Astrocyte (in vitro differentiated cells and primary cell): ENCODE results near the gene EFNB2. TPM values are rescaled to one million over a fixed set of nuclear protein-coding genes. Genes with fewer than 3 reads are reported as not detected.

Experiments used
- DNase-seq: peaks from one replicate; pipeline ENCODE4 v3.0.0-alpha.2; 2010; ENCODE audit warnings: low read depth
- FAIRE-seq: peaks from 2 replicates; lab custom pipeline; 2011; peaks lifted over from hg19 to GRCh38; lab: Jason Lieb, UNC
- H2AFZ ChIP-seq: 2 replicates; pipeline ENCODE4 v1.6.0; 2012; ENCODE audit warnings: low read depth, low read length, inconsistent platforms
- H3K27ac ChIP-seq: 2 replicates; pipeline ENCODE4 v1.5.1; 2011; ENCODE audit warnings: low read depth, low read length, inconsistent platforms
- H3K27me3 ChIP-seq: 2 replicates; pipeline ENCODE4 v1.6.0; 2011; ENCODE audit warnings: low read length, inconsistent platforms; ENCODE audit not compliant: insufficient read depth
- H3K36me3 ChIP-seq: 2 replicates; pipeline ENCODE4 v1.5.1; 2011; ENCODE audit warnings: low read length, inconsistent platforms; ENCODE audit not compliant: insufficient read depth
- H3K4me1 ChIP-seq: 2 replicates; pipeline ENCODE4 v1.5.1; 2011; ENCODE audit warnings: low read length, inconsistent platforms; ENCODE audit not compliant: insufficient read depth
- H3K4me2 ChIP-seq: 2 replicates; pipeline ENCODE4 v1.6.0; 2012; ENCODE audit warnings: low read length, inconsistent platforms
- H3K4me3 ChIP-seq: 2 replicates; pipeline ENCODE4 v1.5.1; 2011; ENCODE audit warnings: low read depth, mild to moderate bottlenecking, low read length, inconsistent platforms; ENCODE audit not compliant: insufficient read depth
- H3K79me2 ChIP-seq: 2 replicates; pipeline ENCODE4 v1.6.0; 2012; ENCODE audit warnings: mild to moderate bottlenecking, low read length, inconsistent platforms; ENCODE audit not compliant: insufficient read depth
- H3K9ac ChIP-seq: 2 replicates; pipeline ENCODE4 v1.6.0; 2012; ENCODE audit warnings: mild to moderate bottlenecking, low read length, inconsistent platforms
- H3K9me3 ChIP-seq: 2 replicates; pipeline ENCODE4 v1.5.1; 2012; ENCODE audit warnings: low read depth, mild to moderate bottlenecking, low read length, inconsistent platforms; ENCODE audit not compliant: insufficient read depth
- H4K20me1 ChIP-seq: 2 replicates; pipeline ENCODE4 v1.6.0; 2012; ENCODE audit warnings: low read length, inconsistent platforms; ENCODE audit not compliant: insufficient read depth
- H3K27ac Mint-ChIP-seq: one replicate; pipeline ENCODE4 v1.8.0; 2021; ENCODE audit warnings: mild to moderate bottlenecking, mixed read lengths; ENCODE audit not compliant: unreplicated experiment
- H3K27me3 Mint-ChIP-seq: one replicate; pipeline ENCODE4 v1.8.0; 2021; ENCODE audit warnings: low read depth, mixed read lengths; ENCODE audit not compliant: unreplicated experiment
- H3K36me3 Mint-ChIP-seq: one replicate; pipeline ENCODE4 v1.8.0; 2021; ENCODE audit warnings: low read depth, mixed read lengths; ENCODE audit not compliant: unreplicated experiment
- H3K4me1 Mint-ChIP-seq: one replicate; pipeline ENCODE4 v1.8.0; 2021; ENCODE audit warnings: low read depth, mixed read lengths; ENCODE audit not compliant: unreplicated experiment
- H3K4me3 Mint-ChIP-seq: one replicate; pipeline ENCODE4 v1.8.0; 2021; ENCODE audit warnings: mild to moderate bottlenecking, moderate library complexity, mixed read lengths; ENCODE audit not compliant: unreplicated experiment
- H3K9me3 Mint-ChIP-seq: one replicate; pipeline ENCODE4 v1.8.0; 2021; ENCODE audit warnings: mild to moderate bottlenecking, mixed read lengths; ENCODE audit not compliant: unreplicated experiment
- EZH2 ChIP-seq: IDR thresholded peaks from 2 replicates; pipeline ENCODE4 v1.6.1; 2012; ENCODE audit warnings: mild to moderate bottlenecking, low read length, inconsistent platforms; ENCODE audit not compliant: insufficient read depth
- total RNA-seq: library from RNA; stranded (reverse); gene quantifications from 2 replicates; pipeline ENCODE4 v1.2.1, GENCODE V29; 2021
- TF ChIP-seq, protein P1 (sequence below): IDR thresholded peaks from 2 replicates; pipeline ENCODE4 v1.5.1; 2011; ENCODE audit warnings: low read depth, mild to moderate bottlenecking, inconsistent platforms, low read length, moderate library complexity; ENCODE audit not compliant: insufficient read depth

Gene EFNB2
- total RNA-seq, 1 donor from 2014 or later, result 93.2 TPM

DNA sequence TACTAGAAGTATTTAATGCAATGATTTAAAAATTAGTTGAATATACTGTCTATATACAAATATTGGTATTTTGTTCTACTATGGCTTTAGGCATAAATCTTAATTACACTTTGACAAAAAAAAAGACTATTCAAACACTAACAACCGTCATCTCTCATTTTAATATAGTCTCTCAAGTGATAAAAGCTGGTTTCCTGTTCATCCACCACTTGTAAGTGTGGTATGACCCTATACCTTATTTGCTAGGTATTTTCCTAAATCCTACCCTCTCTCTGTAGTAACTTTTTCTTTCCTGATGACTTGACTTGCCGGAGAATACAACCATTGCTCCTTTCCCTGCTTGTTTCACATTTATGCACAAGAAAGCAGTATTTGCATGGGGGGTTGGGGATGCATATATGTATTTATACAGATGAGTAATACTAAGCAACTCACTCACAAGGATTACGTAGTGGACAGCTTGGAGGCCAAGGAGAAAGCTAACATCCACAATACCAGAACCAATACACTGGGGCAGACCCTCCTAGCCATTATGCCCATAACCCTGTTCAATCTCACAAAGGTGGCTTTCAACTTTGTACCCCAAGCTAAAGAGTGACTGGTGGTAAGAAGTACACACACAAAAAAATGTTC, 12.7 kb upstream of the EFNB2 start:
- Histone ChIP-seq H3K79me2 (peaks cover 99% of the 10 kb centered on the region), H3K27ac (no peak overlapping the region), H2AFZ (no peak overlapping the region), H3K9ac (no peak overlapping the region), H3K4me2 (peak overlapping the region; percentile 32), H4K20me1 (peaks cover 72% of the 10 kb centered on the region), H3K9me3 (no peaks in the 10 kb centered on the region), H3K4me1 (peaks cover 6% of the 10 kb centered on the region), H3K27me3 (no peaks in the 10 kb centered on the region), H3K4me3 (no peak overlapping the region), H3K36me3 (peaks cover 34% of the 10 kb centered on the region)
- DNase-seq, result no peak
- Mint-ChIP-seq H3K4me3 (no peak overlapping the region), H3K27me3 (no peaks in the 10 kb centered on the region), H3K36me3 (peaks cover 8% of the 10 kb centered on the region), H3K4me1 (peaks cover 4% of the 10 kb centered on the region), H3K27ac (no peak overlapping the region), H3K9me3 (no peaks in the 10 kb centered on the region)
- FAIRE-seq, result no peak
- TF ChIP-seq EZH2, result no peak
- TF ChIP-seq, protein P1, sequence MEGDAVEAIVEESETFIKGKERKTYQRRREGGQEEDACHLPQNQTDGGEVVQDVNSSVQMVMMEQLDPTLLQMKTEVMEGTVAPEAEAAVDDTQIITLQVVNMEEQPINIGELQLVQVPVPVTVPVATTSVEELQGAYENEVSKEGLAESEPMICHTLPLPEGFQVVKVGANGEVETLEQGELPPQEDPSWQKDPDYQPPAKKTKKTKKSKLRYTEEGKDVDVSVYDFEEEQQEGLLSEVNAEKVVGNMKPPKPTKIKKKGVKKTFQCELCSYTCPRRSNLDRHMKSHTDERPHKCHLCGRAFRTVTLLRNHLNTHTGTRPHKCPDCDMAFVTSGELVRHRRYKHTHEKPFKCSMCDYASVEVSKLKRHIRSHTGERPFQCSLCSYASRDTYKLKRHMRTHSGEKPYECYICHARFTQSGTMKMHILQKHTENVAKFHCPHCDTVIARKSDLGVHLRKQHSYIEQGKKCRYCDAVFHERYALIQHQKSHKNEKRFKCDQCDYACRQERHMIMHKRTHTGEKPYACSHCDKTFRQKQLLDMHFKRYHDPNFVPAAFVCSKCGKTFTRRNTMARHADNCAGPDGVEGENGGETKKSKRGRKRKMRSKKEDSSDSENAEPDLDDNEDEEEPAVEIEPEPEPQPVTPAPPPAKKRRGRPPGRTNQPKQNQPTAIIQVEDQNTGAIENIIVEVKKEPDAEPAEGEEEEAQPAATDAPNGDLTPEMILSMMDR, result no peak

GRCh38 chr13:106541826-106542225, 6.4 kb upstream of the EFNB2 start:
- Mint-ChIP-seq H3K27me3 (no peaks in the 10 kb centered on the region), H3K4me3 (no peak overlapping the region), H3K27ac (no peak overlapping the region), H3K4me1 (no peaks in the 10 kb centered on the region), H3K36me3 (no peaks in the 10 kb centered on the region), H3K9me3 (no peaks in the 10 kb centered on the region)
- FAIRE-seq, result no peak
- no peak overlapping the region for H3K9ac ChIP-seq
- H3K4me2 ChIP-seq, result no peak overlapping the region
- DNase-seq, result no peak
- no peaks in the 10 kb centered on the region for H3K27me3 ChIP-seq
- H3K79me2 ChIP-seq, result peaks cover 37% of the 10 kb centered on the region
- H2AFZ ChIP-seq, result no peak overlapping the region
- peaks cover 30% of the 10 kb centered on the region for H3K36me3 ChIP-seq
- no peak for TF ChIP-seq EZH2
- TF ChIP-seq, protein P1, result no peak
- H3K4me1 ChIP-seq, result no peaks in the 10 kb centered on the region
- H3K9me3 ChIP-seq, result no peaks in the 10 kb centered on the region
- H3K27ac ChIP-seq, result no peak overlapping the region
- H3K4me3 ChIP-seq, result no peak overlapping the region
- H4K20me1 ChIP-seq, result peaks cover 48% of the 10 kb centered on the region

GRCh38 chr13:106540613-106541012, 5.2 kb upstream of the EFNB2 start:
- no peak overlapping the region for H3K27ac Mint-ChIP-seq
- TF ChIP-seq, protein P1, result no peak
- no peak for TF ChIP-seq EZH2
- no peak for FAIRE-seq

More at GRCh38 chr13:106540613-106541012, 5.2 kb upstream of the EFNB2 start:
- no peak overlapping the region for H2AFZ ChIP-seq
- no peak overlapping the region for H3K4me3 ChIP-seq
- Mint-ChIP-seq H3K4me3 (no peak overlapping the region), H3K9me3 (no peaks in the 10 kb centered on the region), H3K36me3 (no peaks in the 10 kb centered on the region), H3K4me1 (no peaks in the 10 kb centered on the region), H3K27me3 (no peaks in the 10 kb centered on the region)
- H4K20me1 ChIP-seq, result peaks cover 41% of the 10 kb centered on the region
- H3K27me3 ChIP-seq, result no peaks in the 10 kb centered on the region
- no peak overlapping the region for H3K27ac ChIP-seq
- no peak overlapping the region for H3K4me2 ChIP-seq
- no peaks in the 10 kb centered on the region for H3K9me3 ChIP-seq
- DNase-seq, result no peak
- peaks cover 28% of the 10 kb centered on the region for H3K79me2 ChIP-seq
- H3K4me1 ChIP-seq, result no peaks in the 10 kb centered on the region
- H3K9ac ChIP-seq, result no peak overlapping the region
- peaks cover 28% of the 10 kb centered on the region for H3K36me3 ChIP-seq
